ENCODE results near the gene RANBP10.

Gene RANBP10

DNA sequence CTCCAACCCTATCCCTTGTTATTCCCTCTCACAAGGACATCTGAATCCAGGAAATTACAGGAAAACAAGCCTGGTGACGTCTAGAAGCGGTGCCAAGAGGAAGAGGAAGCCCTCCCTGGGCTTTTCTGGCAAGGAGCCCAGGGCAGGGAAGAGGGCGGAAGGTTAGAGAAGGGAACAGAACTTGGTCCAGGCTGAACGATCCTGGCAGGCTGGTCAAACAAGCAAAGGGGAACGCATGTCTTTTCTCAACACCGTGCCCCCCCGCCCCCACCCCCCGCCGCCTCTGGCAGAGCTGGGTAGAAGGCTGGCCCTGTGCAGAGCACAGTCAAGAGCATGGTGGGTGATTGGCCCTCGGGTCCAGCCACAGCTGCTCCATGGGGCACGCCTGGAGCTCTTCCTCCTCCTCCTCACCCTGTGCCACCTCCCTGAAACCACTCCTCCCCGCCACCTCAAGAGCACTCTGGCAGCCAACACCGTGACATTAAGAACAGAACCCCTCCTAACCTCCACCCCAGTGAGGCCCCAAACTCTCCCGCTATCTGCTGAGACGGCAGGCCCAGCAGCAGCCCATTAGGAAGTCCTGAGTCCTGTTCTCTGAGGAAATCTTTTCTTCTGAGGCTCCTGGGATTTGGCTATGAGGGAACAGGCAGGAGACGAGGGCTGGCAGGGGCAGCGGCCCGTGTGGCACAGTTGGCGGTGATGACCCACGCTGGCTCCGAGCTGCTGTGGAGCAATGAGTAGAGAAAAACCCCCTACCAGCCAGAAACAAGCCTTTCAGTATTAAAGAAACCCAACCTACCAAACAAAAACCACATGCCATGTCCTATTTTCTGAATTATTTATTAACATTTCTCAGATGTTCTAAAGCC, 132.4 kb downstream of the RANBP10 start:
- DNase-seq, result no peak
